Measurements from ENCODE around the gene ZNF792. TPM values are rescaled to one million over a fixed set of nuclear protein-coding genes. Genes with fewer than 3 reads are reported as not detected.
"Not testable (repeated sequence)": the region's sequence is repeated elsewhere in the genome, so short reads cannot be mapped to it uniquely, and the experiment has no call there.

ZNF792 gene
- polyA plus RNA-seq, 3 donors: 5.4 to 7.1 (median 6.6) TPM

DNA sequence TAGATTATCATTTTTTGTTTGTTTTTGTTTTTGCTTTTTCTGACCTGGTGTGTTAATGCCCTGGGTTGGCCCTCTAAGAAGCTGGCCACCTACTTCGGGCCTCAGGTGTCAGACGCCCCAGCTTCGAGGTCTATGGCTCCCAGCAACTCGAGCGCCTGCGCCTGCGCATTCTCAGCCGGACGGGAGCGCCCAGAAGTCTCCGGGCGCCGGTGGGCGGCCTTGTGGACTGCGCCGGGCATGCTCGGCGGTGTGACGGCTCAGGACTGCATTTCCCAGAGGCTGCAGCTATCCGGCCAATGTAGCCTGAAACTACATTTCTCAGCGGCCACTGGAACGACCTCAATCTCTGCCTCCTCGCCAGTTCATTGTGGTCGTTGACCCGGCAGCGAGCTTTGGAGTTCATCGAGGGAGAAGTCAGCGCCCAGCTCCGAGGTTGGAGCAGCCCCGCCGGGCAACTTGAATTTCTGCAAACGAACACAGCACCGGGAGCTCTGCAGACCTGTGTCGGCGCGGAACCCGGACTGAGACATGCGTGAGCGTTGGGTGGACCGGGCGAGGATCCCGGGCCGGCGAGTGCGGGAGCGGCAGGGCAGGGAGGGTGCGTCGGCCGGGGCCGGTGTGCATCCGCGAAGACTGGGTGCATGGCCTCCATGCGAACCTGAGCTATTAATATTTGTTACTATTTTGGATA lies 37.2 kb downstream of the ZNF792 start, which contains the start of gene ZNF30:
Gene ZNF30, plus strand, starts transcription at position 219 of the 691 bp plus-strand sequence. CDS start 3,045 bp downstream, outside the sequence.
- DNase-seq: peak; percentile 91

DNA sequence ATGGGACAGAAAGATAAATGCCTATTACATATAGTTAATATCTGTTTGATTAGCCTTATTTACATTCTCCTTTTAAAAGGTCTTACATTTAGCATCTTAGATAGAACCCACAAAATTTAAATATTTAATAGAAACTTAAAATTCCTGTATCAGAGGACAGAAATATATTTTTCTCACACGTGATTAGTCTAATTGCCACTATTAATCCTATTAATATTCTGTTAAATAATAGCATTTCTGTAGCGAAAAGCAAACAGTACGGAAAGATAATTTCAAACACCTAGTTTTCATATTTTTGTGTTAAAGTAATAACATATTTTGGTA lies 37.7 kb downstream of the ZNF792 start:
- DNase-seq: no peak

DNA sequence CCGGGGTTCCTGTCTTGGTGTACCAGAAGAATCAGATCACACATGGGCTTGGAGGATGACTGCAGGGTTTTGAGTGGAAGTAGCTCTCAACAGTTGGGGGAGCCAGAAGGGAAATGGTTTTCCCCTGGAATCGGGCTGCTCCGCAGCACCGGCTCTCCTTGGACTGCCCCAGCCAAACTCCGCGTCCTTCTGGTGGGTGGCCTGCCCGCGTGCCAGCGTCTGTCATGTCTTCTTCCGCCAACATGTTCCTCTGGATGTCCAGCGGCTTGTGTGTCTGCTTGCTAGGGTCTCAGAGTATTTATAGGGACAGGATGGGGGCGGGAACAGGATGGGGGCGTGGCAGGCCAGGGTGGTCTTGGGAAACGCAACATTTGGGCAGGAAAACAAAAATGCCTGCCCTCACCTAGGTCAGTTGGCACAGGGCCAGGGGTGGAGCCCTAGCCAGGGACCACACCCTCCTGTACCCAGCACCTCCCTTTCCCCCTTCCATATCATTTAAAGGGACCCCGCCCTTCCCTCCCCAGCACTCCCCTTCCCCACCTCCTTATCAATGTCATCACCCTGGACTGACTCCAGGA lies 38.7 kb downstream of the ZNF792 start:
- DNase-seq: no peak

DNA sequence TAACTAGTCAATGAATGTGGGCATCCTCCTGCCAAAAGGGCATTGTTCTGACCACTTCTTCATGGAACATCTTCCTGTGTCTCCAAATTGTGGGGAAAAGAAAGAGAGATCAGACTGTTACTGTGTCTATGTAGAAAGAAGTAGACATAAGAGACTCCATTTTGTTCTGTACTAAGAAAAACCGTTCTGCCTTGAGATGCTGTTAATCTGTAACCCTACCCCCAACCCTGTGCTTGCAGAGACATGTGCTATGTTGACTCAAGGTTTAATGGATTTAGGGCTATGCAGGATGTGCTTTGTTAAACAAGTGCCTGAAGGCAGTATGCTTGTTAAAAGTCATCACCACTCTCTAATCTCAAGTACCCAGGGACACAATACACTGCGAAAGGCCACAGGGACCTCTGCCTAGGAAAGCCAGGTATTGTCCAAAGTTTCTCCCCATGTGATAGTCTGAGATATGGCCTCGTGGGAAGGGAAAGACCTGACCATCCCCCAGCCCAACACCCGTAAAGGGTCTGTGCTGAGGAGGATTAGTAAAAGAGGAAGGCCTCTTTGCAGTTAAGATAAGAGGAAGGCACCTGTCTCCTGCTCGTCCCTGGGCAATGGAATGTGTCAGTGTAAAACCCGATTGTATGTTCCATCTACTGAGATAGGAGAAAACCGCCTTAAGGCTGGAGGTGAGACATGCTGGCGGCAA lies 43.8 kb downstream of the ZNF792 start:
- DNase-seq: not testable (repeated sequence)

DNA sequence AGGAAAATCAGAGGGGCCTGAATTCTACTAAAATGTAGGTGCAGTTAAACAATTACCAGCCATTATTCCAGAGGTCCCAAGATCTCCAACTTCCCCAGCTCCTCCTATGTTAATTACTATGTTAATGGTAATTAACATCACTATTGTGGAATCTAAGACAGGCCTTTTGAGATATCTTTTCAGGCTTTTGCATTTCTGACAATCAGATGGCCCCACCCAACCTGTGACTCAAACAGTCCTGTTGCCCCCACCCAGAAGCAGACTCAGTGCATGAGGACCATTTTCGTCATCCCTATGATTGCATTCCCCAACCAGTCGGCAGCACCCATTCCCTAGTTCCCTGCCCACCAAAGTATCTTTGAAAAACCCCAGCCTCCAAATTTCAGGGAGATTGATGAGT lies 45.8 kb downstream of the ZNF792 start:
- DNase-seq: no peak

DNA sequence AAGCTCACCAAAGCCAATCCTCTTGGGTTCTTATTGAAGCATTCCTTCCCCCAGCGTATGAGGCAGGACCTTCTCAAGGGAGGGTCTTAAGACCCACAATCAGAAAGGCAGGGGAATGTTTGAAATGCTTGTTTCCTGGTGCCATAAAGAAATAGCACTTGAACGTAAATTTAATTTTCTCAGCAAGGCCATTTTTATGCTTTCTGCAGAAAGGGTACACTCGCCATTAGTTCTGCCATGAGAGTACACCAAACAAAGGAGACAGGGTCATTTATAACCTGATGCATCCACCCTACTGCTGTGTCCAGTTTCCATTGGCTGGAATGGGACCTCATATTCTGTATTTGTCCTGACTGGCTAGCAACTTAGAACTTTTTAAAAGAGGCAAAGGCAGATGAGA lies 46.9 kb downstream of the ZNF792 start:
- DNase-seq: not testable (repeated sequence)

DNA sequence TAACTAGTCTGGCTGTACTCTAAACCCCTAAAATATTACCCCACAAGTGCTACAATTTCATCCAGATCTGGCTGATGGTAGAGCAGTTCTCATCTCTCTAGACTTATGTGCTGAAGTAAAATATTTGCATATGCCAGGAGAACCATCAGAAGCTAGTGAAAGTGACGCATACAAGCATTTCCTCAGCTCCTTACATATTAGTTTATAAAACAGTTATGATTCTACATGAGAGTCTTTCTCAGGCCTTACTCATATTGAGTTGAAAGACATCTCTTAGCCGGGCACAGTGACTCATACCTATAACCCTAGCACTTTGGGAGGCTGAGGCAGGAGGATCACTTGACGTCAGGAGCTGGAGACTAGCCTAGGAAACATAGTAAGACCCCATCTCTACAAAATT lies 53.3 kb downstream of the ZNF792 start:
- no peak for DNase-seq

Other genes with a start within 250 kb of the ZNF792 start
- gene ZNF181, start 230.0 kb downstream of the ZNF792 start, polyA plus RNA-seq (ENCODE audit: insufficient read length in 3 of 3): 10 to 100 TPM; 22.2 to 23.7 (median 22.6) TPM
- gene ZNF599, start 191.0 kb downstream of the ZNF792 start, polyA plus RNA-seq (ENCODE audit: insufficient read length in 3 of 3): 10 to 100 TPM; 14.1 to 17.2 (median 16.7) TPM
- gene ZNF30, start 37.3 kb downstream of the ZNF792 start, polyA plus RNA-seq (ENCODE audit: insufficient read length in 3 of 3): 10 to 100 TPM in 1 of 3 donors, 1 to 10 TPM in 2; 5.8 to 11.7 (median 7.4) TPM
- 10 to 100 TPM; 54.9 to 72.8 (median 65.6) TPM for gene GRAMD1A, start 36.1 kb upstream of the ZNF792 start, polyA plus RNA-seq (ENCODE audit: insufficient read length in 3 of 3)
- gene SCN1B, start 66.2 kb upstream of the ZNF792 start, polyA plus RNA-seq (ENCODE audit: insufficient read length in 3 of 3): 1 to 10 TPM in 2 of 3 donors, under 1 TPM in 1; 0.95 to 1.5 (median 1.0) TPM
- 100 to 1,000 TPM; 118 to 150 (median 128) TPM for gene HPN, start 77.5 kb upstream of the ZNF792 start, polyA plus RNA-seq (ENCODE audit: insufficient read length in 3 of 3)
- gene FXYD3, start 151.6 kb upstream of the ZNF792 start, polyA plus RNA-seq (ENCODE audit: insufficient read length in 3 of 3): 10 to 100 TPM; 18.6 to 23.9 (median 23.1) TPM
- 1 to 10 TPM; 2.2 to 3.2 (median 3.0) TPM for gene LGI4, start 170.8 kb upstream of the ZNF792 start, polyA plus RNA-seq (ENCODE audit: insufficient read length in 3 of 3)
- gene FXYD1, start 174.6 kb upstream of the ZNF792 start, polyA plus RNA-seq (ENCODE audit: insufficient read length in 3 of 3): 10 to 100 TPM; 21.8 to 27.0 (median 26.5) TPM
- gene FXYD7, start 179.0 kb upstream of the ZNF792 start, polyA plus RNA-seq (ENCODE audit: insufficient read length in 3 of 3): 1 to 10 TPM in 1 of 3 donors, under 1 TPM in 2; 0.40 to 1.3 (median 0.95) TPM
- gene FXYD5, start 190.5 kb upstream of the ZNF792 start, polyA plus RNA-seq (ENCODE audit: insufficient read length in 3 of 3): 10 to 100 TPM; 21.7 to 26.8 (median 23.0) TPM